ENCODE data around the gene TAS2R20.

TAS2R20 gene

GRCh38 chr12:10957741-10958140 lies 40.4 kb downstream of the TAS2R20 start:
- no peak for FAIRE-seq

GRCh38 chr12:10956085-10956484 lies 42.0 kb downstream of the TAS2R20 start:
- no peak for FAIRE-seq

GRCh38 chr12:10952645-10953044 lies 45.5 kb downstream of the TAS2R20 start:
- no peak for FAIRE-seq
